ENCODE measurements around the gene FAAP24.
"Not testable (repeated sequence)": the region's sequence is repeated elsewhere in the genome, so short reads cannot be mapped to it uniquely, and the experiment has no call there.

FAAP24 gene

GRCh38 chr19:32971715-32972540 lies at the start of gene FAAP24, which contains the start of gene CEP89:
TSS of gene FAAP24 (plus strand) at chr19:32972242. CDS start at chr19:32973197, 955 bp downstream.
TSS of gene CEP89 (minus strand) at chr19:32971958. CDS start at chr19:32971874, 84 bp downstream.
- peak; percentile 99 for DNase-seq (ENCODE audit: low spot score)

GRCh38 chr19:32924200-32924599 lies 47.8 kb upstream of the FAAP24 start:
- no peak for DNase-seq (ENCODE audit: low spot score)

- no peak for DNase-seq (ENCODE audit: low spot score)
These were observed 43.2 kb upstream of the FAAP24 start for GRCh38 chr19:32928806-32929205.

GRCh38 chr19:32930567-32930966 lies 41.5 kb upstream of the FAAP24 start:
- DNase-seq (ENCODE audit: low spot score), result no peak

- DNase-seq (ENCODE audit: low spot score), result no peak
These were observed 38.5 kb upstream of the FAAP24 start for GRCh38 chr19:32933571-32933970.

GRCh38 chr19:32935629-32936028 lies 36.4 kb upstream of the FAAP24 start:
- DNase-seq (ENCODE audit: low spot score), result no peak

GRCh38 chr19:32936065-32936464 lies 36.0 kb upstream of the FAAP24 start:
- no peak for DNase-seq (ENCODE audit: low spot score)

- DNase-seq (ENCODE audit: low spot score), result not testable (repeated sequence)
These were observed 30.8 kb upstream of the FAAP24 start for GRCh38 chr19:32941273-32941672.

- DNase-seq (ENCODE audit: low spot score), result no peak
These were observed 26.8 kb upstream of the FAAP24 start for GRCh38 chr19:32945260-32945659.

- no peak for DNase-seq (ENCODE audit: low spot score)
These were observed 5.3 kb upstream of the FAAP24 start for GRCh38 chr19:32966750-32967149.

- DNase-seq (ENCODE audit: low spot score), result no peak
These were observed 2.5 kb upstream of the FAAP24 start for GRCh38 chr19:32969549-32969948.

- DNase-seq (ENCODE audit: low spot score), result no peak
These were observed 938 bp upstream of the FAAP24 start for GRCh38 chr19:32971012-32971595.

GRCh38 chr19:32976223-32976805 lies 4.3 kb downstream of the FAAP24 start:
- DNase-seq (ENCODE audit: low spot score), result peak; percentile 72

- DNase-seq (ENCODE audit: low spot score), result no peak
These were observed 5.2 kb downstream of the FAAP24 start for GRCh38 chr19:32977280-32977679.

- not testable (repeated sequence) for DNase-seq (ENCODE audit: low spot score)
These were observed 5.8 kb downstream of the FAAP24 start for GRCh38 chr19:32977813-32978212.

GRCh38 chr19:32979807-32980206 lies 7.8 kb downstream of the FAAP24 start:
- DNase-seq (ENCODE audit: low spot score), result not testable (repeated sequence)

- not testable (repeated sequence) for DNase-seq (ENCODE audit: low spot score)
These were observed 10.4 kb downstream of the FAAP24 start for GRCh38 chr19:32982488-32982887.

GRCh38 chr19:32988254-32988653 lies 16.2 kb downstream of the FAAP24 start:
- DNase-seq (ENCODE audit: low spot score), result not testable (repeated sequence)

- DNase-seq (ENCODE audit: low spot score), result no peak
These were observed 16.7 kb downstream of the FAAP24 start for GRCh38 chr19:32988724-32989123.

- DNase-seq (ENCODE audit: low spot score), result not testable (repeated sequence)
These were observed 23.9 kb downstream of the FAAP24 start for GRCh38 chr19:32995966-32996365.

- not testable (repeated sequence) for DNase-seq (ENCODE audit: low spot score)
These were observed 25.0 kb downstream of the FAAP24 start for GRCh38 chr19:32997061-32997464.

- DNase-seq (ENCODE audit: low spot score), result no peak
These were observed 25.8 kb downstream of the FAAP24 start for GRCh38 chr19:32997716-32998355.
